GM18498 (cell line): Measurements from ENCODE around the gene GLA.

Source experiments
- ATAC-seq: cut with Tn5 transposase; IDR thresholded peaks from one replicate; pipeline ENCODE4 v1.9.1; 2021; ENCODE audit warnings: mild to moderate bottlenecking, moderate library complexity; ENCODE audit not compliant: unreplicated experiment

GLA gene

DNA sequence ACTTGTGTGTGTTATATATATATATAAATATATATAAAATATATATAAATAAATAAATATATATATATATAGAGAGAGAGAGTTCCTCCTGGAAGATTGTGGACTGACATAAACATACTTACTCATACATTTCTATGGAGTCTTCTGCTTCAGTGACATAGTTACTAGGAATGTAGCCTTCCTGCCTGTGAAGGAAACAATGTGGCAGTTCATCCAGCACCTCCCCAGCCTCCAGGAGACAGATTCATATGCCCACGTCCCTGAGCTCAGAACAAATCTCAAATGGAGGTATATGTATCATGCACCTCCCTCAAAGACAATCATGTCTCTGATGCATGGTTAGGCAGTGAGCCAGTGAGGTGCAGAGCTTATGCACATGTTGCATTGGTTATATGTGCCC, 47.8 kb downstream of the GLA start:
- no peak for ATAC-seq

DNA sequence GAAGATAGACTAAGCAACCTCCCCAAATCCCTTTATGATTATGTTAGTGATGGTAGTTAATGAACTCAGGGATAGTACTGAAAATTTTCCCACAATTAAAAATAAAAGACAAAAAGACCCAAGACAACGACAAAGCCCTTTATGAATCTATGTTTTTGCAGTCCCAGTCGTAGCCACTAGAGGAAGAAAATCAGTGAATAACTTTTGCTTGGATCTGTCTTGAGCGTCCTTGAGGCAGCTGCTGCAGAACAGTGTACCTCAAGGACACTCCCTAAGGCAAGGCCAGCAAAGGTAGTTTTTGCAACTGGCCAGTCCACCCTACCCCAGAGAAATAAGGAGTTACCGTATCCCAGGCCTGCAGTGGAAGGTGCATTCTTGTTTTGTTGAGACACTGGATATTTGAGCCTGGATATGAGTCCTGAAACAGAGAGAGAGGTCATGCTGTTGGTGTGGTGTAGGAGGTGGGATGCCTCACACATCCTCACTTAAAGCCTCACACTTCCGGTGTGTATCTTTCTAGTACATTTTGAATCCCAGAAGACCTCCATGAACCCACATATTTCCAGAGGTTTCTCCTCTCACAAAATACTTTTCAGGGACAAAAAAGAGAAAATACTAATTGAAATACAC, 50.4 kb downstream of the GLA start:
- no peak for ATAC-seq

DNA sequence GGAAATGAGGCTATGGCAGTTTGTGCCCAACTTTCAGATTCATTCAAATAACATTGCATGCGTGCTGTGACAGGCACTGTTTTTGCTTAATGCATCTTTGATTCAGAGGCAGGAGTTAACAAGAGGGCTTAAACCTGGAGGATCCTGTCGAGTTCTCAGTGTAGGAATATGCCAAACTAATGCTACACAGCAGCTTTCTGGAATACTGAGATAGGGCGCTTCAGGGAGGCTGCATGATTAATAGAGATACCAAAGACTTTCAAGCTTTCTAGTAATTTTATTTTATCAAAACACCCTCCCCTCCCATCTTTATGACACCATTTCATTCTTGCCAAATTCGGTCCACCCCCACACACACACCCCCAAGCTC, 58.5 kb downstream of the GLA start:
- no peak for ATAC-seq

DNA sequence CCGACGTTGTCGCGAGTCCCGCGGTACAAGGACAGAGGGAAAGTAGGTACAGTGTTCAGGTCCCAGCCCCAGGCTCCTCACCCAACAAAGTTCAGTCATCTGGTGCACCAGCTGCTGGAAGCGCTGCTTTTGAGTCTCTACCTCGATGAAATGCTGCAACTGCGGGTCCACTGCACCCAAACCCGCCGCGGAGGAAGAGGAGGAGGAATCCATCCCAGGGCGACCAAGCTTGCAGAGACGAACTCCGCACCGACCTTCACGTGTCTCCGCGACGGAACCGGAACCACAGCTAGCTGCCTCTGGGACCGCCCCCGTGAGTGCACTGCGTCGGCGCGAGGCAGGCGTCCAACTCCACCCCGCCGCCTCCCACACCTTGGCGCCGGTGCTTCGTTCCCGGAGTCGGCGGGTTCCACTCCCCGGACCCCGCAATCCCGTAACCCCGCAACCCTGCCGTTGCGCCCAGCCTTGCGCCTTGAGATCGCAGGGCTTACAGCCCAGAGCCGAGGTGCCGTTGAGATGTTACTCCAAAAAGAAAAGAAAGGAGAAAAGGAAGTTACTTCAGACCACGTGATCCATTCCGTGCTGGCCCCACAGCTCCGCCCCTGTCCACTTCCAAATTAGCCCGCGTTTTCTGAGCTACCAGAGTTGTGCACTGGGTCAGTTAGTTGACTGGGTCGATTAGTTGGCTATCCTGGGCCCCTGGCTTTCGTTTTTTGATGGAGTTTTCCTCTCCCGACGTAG, 59.1 kb downstream of the GLA start, which contains the start of gene TIMM8A:
TIMM8A (minus strand) TSS at position 291 of the 741 bp plus-strand sequence; CDS start at position 213, 78 bp downstream.
- ATAC-seq, result peak; percentile 99

DNA sequence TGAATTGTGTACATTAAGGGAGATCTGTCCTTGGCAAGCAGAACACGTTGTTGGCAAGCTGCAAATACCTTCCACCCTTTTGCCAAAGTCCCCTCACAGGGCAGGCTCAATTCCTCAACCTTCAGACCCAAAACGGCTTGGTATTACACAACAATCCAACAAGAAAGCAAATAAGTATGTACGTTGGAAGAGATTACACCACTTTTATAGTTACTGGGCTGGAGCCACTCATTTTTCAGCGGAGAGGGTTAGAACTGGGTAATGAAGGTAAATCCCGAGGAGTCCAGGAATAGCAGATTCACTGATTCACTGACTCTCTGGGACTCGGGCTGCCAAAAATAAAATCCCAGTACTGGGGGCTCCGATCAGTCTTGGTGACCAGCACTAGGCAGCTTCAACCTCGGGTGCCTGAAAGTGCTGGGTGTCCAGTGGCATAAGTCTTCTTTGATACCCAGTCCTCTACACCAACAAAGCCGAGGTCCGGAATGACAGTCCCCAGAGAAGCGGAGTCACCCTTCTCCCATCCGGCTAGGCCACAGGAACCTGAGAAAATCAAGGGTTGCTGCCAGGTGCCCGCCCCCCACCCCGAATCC, 59.8 kb downstream of the GLA start:
- peak; percentile 7 for ATAC-seq
